Ectodermal cell (in vitro differentiated cells): ENCODE measurements around the gene ZNF618.

Experiments used
- H3K27ac ChIP-seq: 2 replicates; pipeline ENCODE4 v1.7.0; 2013; ENCODE audit warnings: mild to moderate bottlenecking, low read depth, low read length; ENCODE audit not compliant: insufficient read depth, poor library complexity, severe bottlenecking
- H3K27me3 ChIP-seq: 2 replicates; pipeline ENCODE4 v1.7.0; 2013; ENCODE audit warnings: mild to moderate bottlenecking, low read length; ENCODE audit not compliant: insufficient read depth, control insufficient read depth, poor library complexity, severe bottlenecking
- H3K36me3 ChIP-seq: one replicate; pipeline ENCODE4 v1.7.0; 2013; ENCODE audit warnings: low read length; ENCODE audit not compliant: control insufficient read depth, insufficient read depth
- H3K4me1 ChIP-seq: one replicate; pipeline ENCODE4 v1.7.0; 2013; ENCODE audit warnings: low read length; ENCODE audit not compliant: control insufficient read depth, insufficient read depth
- H3K4me3 ChIP-seq: 2 replicates; pipeline ENCODE4 v1.7.0; 2013; ENCODE audit warnings: low read depth, low read length, control low read depth; ENCODE audit not compliant: insufficient read depth
- H3K9me3 ChIP-seq: 2 replicates; pipeline ENCODE4 v1.7.0; 2013; ENCODE audit warnings: mild to moderate bottlenecking, low read length, moderate library complexity; ENCODE audit not compliant: control insufficient read depth
- WGBS, 2 experiments: methylation state at CpG; one replicate each; pipeline ENCODE4 v1.1.7; 2013; ENCODE audit warnings: missing lambda C conversion rate in 2 of 2; 5-methylcytosine and 5-hydroxymethylcytosine counted together

ZNF618 gene

DNA sequence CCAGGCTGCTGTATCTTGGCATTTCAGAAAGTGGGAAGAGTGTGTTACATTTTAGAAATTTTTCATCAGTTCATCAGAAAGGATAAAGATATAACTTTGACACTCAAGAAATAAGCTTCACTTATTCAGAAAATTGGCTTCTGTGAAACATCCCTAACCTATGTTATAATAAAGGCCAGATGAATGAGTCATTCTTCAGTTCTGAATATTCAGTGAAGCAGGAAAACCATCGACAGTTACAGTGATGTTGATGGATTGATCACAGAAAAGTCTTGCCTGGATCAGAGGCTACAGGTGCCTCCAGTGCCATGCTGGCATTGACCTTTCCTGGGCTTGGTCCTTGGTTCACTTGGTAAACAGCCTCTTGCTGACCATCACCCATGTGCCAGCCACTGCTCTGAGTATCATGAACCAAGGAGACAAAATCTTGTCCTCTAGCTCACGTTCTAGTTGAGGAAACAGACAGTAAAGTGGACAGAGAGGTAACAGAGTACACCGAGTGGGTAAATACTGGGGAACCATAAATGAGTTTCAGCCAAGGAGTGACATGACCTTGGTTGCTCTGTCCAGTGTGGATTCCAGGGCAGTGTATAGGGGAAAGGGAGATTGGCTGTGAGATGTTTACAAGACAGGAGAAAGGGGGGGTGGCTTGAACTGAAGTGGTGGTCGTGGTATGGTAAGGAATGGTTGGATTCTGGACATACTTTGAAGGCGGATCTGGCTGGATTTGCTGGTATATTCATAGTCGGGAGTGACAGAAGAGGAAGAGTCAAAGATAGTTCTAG is 103.4 kb downstream of the ZNF618 start:
- H3K27me3 ChIP-seq = no peaks in the 10 kb centered on the region
- 95 to 96% methylated on average over 6 of the region's 6 CpGs for WGBS, 2 experiments
- H3K27ac ChIP-seq = no peak overlapping the region
- no peak overlapping the region for H3K4me3 ChIP-seq
- no peaks in the 10 kb centered on the region for H3K9me3 ChIP-seq
- H3K4me1 ChIP-seq = no peaks in the 10 kb centered on the region
- H3K36me3 ChIP-seq = peaks cover 3% of the 10 kb centered on the region

DNA sequence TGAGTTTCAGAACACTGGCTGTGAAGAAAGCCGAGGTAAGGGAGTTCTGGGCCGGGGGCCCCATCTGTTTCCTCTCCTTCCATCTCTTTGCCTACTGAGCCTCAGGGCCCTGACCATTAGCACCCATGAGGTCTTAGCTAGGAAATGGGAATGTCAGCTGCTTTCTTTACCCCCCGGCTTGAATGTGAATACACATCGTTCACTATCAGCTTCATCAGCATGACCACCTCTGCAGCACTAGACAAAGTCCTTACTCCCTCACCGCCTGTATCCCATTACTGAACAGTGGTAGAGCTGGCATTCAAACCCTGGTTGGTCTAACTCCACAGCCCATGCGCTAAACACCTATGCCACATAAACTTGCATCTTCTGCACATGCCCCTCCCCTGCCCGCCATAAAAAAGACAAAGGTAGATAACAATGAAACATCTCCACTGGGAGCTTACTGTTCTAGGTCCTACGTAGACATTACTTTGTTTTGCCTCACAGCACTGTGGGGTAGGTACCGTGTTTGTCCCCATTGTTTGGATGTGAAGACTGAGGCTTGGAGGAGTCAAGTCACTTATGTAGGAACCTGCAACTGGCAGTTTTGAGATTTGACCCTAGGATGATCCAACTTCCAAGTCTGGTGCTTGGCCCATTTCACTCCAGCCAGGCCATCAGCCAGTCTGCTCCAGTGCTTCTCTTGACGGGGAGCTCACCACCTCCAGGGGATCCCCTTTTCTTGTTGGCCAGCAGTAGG is 108.7 kb downstream of the ZNF618 start:
- WGBS, 2 experiments = 94 to 95% methylated on average over 10 of the region's 10 CpGs
- Histone ChIP-seq H3K4me3 (no peak overlapping the region), H3K9me3 (no peaks in the 10 kb centered on the region), H3K27ac (no peak overlapping the region), H3K36me3 (peaks cover 7% of the 10 kb centered on the region), H3K4me1 (no peaks in the 10 kb centered on the region), H3K27me3 (no peaks in the 10 kb centered on the region)

DNA sequence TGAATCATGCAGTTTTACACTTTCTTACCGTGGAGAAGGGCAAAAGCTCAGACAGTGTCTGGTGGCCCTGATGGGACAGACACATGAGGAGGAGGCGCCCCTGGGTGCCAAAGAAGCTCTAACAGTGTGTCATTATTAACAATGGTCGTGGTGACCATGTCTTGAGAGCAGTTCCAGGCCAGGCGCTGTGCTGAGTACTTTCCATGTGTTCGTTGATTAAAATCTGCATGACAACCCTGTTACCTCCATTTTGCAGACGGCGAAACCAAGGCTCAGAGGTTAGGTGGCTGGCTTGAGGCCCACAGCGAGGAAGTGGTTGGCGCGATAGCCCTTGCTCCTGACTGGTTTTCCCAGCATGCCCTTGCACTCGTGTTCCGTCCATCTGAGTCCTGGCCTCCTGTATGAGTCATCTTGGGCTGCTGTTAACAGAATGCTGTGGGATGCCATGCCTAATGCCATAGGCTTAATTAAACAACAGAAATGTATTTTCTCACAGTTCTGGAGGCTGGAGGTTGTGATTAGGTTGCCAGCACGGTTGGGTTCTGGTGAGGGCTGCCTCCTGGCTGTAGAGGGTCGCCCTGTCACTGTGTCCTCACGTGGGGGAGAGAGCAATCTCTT is 110.0 kb downstream of the ZNF618 start:
- H3K4me3 ChIP-seq = no peak overlapping the region
- 92 to 95% methylated on average over 15 of the region's 15 CpGs for WGBS, 2 experiments
- H3K4me1 ChIP-seq = no peaks in the 10 kb centered on the region
- H3K9me3 ChIP-seq = no peaks in the 10 kb centered on the region
- peaks cover 9% of the 10 kb centered on the region for H3K36me3 ChIP-seq
- no peaks in the 10 kb centered on the region for H3K27me3 ChIP-seq
- H3K27ac ChIP-seq = no peak overlapping the region

DNA sequence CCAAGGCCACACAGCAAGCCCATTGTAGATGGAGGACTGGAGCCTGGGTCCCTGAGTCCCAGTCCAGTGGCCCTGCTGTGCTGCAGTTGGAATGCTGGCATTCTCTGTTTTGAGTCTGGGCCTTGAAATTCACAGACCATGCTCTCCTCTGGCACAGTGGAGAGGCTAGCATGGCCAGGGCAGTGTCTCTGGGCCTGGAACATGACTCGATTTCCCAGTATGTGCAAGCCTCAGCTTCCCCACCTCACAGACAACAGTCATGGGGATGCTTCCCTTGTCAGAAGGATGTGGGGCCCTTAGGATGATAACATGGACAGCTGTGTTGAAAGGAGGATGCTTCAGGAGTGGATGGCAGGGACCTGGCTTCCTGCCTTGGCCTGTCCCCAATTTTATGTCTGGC is 110.8 kb downstream of the ZNF618 start:
- Histone ChIP-seq H3K27me3 (no peaks in the 10 kb centered on the region), H3K4me3 (no peak overlapping the region), H3K27ac (no peak overlapping the region), H3K9me3 (no peaks in the 10 kb centered on the region), H3K4me1 (no peaks in the 10 kb centered on the region), H3K36me3 (peaks cover 9% of the 10 kb centered on the region)
- 92 to 100% methylated on average over 1 of the region's 1 CpG for WGBS, 2 experiments

- 87 to 89% methylated on average over 12 of the region's 12 CpGs for WGBS, 2 experiments
- Histone ChIP-seq H3K27ac (no peak overlapping the region), H3K4me3 (no peak overlapping the region), H3K36me3 (peaks cover 9% of the 10 kb centered on the region), H3K4me1 (no peaks in the 10 kb centered on the region), H3K9me3 (no peaks in the 10 kb centered on the region), H3K27me3 (no peaks in the 10 kb centered on the region)
Observed at GRCh38 chr9:113987526-113987925, 111.4 kb downstream of the ZNF618 start.

DNA sequence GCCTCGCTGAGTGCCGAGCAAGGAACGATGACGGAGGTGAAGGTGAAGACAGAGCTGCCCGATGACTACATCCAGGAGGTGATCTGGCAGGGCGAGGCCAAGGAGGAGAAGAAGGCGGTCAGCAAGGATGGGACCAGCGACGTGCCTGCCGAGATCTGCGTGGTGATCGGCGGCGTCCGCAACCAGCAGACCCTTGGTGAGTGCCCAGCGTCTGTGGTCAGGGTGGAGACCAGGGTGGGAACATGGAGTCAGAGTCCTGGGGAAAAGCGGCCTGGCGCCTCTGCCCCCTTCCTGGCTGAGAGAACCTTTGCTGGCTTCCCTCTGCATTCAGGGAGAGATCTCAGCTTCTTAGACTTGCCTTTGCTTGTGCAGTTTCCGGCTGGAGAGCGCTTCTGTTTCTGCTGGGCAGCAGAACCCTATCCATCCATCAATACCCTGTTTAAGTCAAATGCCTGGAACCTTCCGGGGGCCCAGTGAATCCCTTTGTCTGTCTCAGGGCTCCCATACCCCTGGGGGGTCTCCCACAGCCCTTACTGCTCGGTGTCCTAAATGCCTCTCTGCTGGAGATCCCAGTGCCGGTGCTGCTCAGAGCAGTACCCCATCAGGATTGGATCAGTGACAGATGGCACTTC is 112.4 kb downstream of the ZNF618 start:
- no peaks in the 10 kb centered on the region for H3K27me3 ChIP-seq
- no peaks in the 10 kb centered on the region for H3K4me1 ChIP-seq
- no peaks in the 10 kb centered on the region for H3K9me3 ChIP-seq
- H3K4me3 ChIP-seq = no peak overlapping the region
- H3K27ac ChIP-seq = no peak overlapping the region
- H3K36me3 ChIP-seq = peaks cover 9% of the 10 kb centered on the region
- WGBS, 2 experiments = 96% methylated on average over 23 of the region's 23 CpGs

GRCh38 chr9:113989017-113989713 is 113.1 kb downstream of the ZNF618 start:
- Histone ChIP-seq H3K4me3 (no peak overlapping the region), H3K27me3 (no peaks in the 10 kb centered on the region), H3K4me1 (no peaks in the 10 kb centered on the region), H3K36me3 (peaks cover 9% of the 10 kb centered on the region), H3K27ac (no peak overlapping the region), H3K9me3 (no peaks in the 10 kb centered on the region)
- WGBS, 2 experiments = 96 to 97% methylated on average over 12 of the region's 12 CpGs

DNA sequence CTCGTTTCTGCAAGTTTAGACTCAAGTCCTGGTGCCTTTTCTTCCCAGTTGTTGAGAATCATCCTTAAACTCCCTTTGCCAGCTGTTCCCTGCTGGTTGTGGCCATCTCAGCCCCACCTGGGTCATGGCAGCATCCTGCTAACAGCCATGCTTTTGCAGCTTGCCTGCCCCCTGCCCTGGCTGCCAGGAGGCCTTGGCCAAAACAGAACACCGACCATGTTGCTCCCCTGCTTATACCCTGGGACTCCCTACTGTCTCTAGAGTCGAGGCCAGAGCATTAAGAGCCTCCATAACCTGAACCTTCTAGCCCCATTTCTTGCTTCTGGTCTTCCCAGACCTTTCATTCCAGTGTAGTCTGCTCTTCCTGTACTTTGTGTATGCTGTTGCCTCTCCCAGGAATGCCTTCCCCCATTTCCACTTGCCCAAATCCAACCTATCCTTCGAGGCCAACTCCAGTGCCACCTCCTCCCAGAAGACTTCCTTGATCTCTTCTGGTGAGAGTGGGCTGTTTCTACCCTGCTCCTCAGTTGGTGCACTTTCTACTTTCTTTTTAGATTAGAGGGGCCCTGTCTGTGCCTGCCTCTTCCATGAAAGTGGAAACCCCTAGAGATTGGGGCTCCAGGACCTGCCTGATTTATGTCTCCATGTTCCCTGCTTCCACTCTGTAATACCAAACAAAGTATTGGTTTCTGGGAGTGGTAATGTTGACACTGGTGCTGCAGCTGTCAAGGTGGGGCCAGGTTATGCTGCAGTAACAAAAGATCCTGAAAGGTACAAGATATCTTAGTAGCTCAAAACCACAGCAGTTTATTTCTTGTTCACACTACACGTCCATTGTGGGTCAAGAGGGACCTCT is 113.8 kb downstream of the ZNF618 start:
- Histone ChIP-seq H3K27me3 (no peaks in the 10 kb centered on the region), H3K4me1 (no peaks in the 10 kb centered on the region), H3K9me3 (no peaks in the 10 kb centered on the region), H3K27ac (no peak overlapping the region), H3K4me3 (no peak overlapping the region), H3K36me3 (peaks cover 9% of the 10 kb centered on the region)
- WGBS, 2 experiments = 93 to 95% methylated on average over 5 of the region's 5 CpGs

DNA sequence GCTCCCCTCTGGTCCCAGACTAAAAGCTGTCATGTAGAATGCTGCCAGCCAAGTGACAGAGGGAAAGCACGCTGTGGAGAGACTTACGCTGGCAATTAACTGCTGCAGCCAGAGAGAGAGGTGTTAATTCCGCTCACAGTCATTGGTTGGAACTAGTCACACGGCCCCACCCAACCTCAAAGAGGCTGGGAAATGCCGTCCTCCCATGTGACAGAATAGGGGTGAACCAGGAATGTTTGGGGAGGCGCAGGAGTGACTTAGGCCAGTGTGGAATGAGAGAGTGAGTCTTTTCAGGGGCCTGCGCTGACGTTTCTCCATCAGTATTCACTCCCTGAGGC is 114.4 kb downstream of the ZNF618 start:
- WGBS, 2 experiments = 81 to 83% methylated on average over 8 of the region's 8 CpGs
- H3K4me1 ChIP-seq = no peaks in the 10 kb centered on the region
- no peak overlapping the region for H3K4me3 ChIP-seq
- H3K9me3 ChIP-seq = no peaks in the 10 kb centered on the region
- H3K36me3 ChIP-seq = peaks cover 9% of the 10 kb centered on the region
- no peaks in the 10 kb centered on the region for H3K27me3 ChIP-seq
- H3K27ac ChIP-seq = no peak overlapping the region
